SU-DHL-6 (cell line): ENCODE data around the gene PCIF1.

Source experiments
- EZH2phosphoT487 ChIP-seq: fragments of 200-600 bp; sonication (generic), shearing (Covaris generic); conservative IDR thresholded peaks from 2 replicates; pipeline ENCODE4 v1.6.1; 2018; ENCODE audit warnings: mild to moderate bottlenecking, antibody characterized with exemption, low read length, moderate library complexity, mixed read lengths
- TF ChIP-seq, protein P1 (sequence below): fragments of 200-600 bp; sonication (generic); IDR thresholded peaks from one replicate; pipeline ENCODE4 v1.5.1; 2017; ENCODE audit warnings: antibody characterized with exemption, mild to moderate bottlenecking, low read length, moderate library complexity; ENCODE audit not compliant: insufficient read depth, poor library complexity, severe bottlenecking

DNA sequence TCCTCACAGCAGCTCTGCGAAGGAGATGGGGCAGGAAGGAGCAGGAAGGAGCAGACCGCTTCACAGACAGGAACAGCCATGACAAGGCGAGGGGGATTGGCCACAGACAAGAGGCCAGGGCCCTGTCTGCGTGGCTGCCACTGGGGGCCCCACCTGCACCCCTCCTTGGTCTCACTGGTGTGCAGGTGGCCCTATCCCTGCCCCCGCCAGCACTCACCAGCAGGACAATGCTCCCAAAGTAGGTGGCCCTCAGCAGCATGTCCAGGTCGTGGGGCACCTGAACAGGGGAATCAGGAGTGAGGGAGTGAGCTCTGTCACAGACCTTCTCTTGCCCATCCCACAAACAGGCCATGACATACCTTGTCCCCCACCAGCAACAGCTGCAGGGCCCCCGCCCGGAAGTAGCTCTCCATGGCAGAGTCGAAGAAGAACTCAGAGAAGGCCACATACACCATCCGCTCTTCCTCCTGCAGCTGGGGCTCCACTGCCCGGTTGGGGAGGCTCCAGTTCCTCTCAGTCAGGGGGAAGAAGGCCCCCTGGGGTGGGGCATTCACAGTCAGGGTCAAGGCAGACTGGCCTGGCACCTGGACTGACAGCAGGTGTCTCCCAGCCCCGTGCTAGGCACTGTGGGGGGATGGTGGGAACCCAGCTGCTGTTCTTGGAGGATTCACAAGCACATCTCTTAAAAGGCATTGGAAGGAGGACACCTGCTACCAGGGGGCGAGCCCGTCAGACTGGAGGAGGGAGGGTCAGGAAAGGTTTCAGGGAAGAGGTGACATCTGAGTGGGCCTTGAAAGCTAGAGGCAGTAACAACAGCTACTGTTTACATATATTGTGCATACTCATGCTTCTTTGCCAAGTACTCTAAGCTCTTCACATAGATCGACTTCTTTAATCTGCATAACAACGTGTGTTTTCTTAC, 29.6 kb upstream of the PCIF1 start:
- TF ChIP-seq, protein P1, sequence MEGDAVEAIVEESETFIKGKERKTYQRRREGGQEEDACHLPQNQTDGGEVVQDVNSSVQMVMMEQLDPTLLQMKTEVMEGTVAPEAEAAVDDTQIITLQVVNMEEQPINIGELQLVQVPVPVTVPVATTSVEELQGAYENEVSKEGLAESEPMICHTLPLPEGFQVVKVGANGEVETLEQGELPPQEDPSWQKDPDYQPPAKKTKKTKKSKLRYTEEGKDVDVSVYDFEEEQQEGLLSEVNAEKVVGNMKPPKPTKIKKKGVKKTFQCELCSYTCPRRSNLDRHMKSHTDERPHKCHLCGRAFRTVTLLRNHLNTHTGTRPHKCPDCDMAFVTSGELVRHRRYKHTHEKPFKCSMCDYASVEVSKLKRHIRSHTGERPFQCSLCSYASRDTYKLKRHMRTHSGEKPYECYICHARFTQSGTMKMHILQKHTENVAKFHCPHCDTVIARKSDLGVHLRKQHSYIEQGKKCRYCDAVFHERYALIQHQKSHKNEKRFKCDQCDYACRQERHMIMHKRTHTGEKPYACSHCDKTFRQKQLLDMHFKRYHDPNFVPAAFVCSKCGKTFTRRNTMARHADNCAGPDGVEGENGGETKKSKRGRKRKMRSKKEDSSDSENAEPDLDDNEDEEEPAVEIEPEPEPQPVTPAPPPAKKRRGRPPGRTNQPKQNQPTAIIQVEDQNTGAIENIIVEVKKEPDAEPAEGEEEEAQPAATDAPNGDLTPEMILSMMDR: no peak
- TF ChIP-seq EZH2phosphoT487: no peak
